Endothelial cell of coronary artery (primary cell): ENCODE measurements around the gene ZNF684. TPM values are rescaled to one million over a fixed set of nuclear protein-coding genes. Genes with fewer than 3 reads are reported as not detected.

Source experiments
- total RNA-seq: library from RNA; depleted of rRNA; stranded (reverse); fragments of >200 nt; gene quantifications from 2 replicates; pipeline ENCODE4 v1.2.3, GENCODE V29; 2014

ZNF684 gene
- 3.8 and 4.0 TPM in 2 replicates for total RNA-seq

DNA sequence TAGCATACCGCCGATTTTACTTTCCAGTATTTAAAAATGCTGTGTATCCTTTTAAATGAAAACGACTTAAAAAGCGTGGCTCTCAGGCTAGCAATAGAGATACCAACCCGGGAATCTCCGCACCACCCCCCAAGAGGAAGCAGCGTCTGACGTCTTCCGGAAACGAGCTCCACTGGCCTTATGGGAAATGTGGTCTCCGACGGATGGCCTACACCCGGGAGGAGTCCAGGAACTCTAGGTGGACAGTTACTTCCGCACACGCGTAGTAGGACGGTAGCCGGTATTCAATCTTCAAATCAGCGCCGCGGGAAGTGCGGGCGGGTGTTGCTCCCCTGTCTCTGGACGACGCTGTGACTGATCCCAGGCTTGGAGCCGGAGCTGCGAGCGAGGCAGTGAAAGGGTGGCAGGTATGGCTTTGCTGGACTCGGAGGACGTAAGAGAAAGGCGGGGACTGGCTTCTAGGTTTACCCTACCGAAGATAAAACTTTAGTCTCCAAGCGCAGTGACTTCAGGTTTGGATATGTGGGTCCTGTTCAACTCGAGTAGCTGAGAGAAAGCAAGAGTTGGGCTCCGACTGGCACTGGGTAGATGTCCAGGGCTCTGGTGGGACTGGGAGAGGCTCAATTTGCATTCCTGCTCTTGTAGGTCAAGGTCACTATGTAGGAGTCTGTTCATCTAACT, at the start of gene ZNF684:
TSS of gene ZNF684 (plus strand) at position 257 of the 681 bp plus-strand sequence. CDS start 1,530 bp downstream, outside the sequence.

GRCh38 chr1:40508375-40509341, 22.8 kb upstream of the ZNF684 start, which contains the start of gene EXO5:
Gene EXO5 (plus strand): TSS chr1:40508767. CDS start chr1:40514545, 5,778 bp downstream.

Other genes with a start within 250 kb of the ZNF684 start
- 0.09 and 0.28 TPM in 2 replicates for gene COL9A2, start 214.4 kb upstream of the ZNF684 start, total RNA-seq
- 4.4 and 5.7 TPM in 2 replicates for gene SMAP2, start 157.9 kb upstream of the ZNF684 start, total RNA-seq
- 2.7 and 3.2 TPM in 2 replicates for gene ZFP69B, start 81.2 kb upstream of the ZNF684 start, total RNA-seq
- 1.9 and 3.7 TPM in 2 replicates for gene ZFP69, start 54.3 kb upstream of the ZNF684 start, total RNA-seq
- gene EXO5, start 22.9 kb upstream of the ZNF684 start, total RNA-seq: 8.6 and 9.3 TPM in 2 replicates
- gene RIMS3, start 134.0 kb downstream of the ZNF684 start, total RNA-seq: 0.09 and 0.28 TPM in 2 replicates
- gene NFYC, start 160.1 kb downstream of the ZNF684 start, total RNA-seq: 17.5 and 21.8 TPM in 2 replicates